Neural cell (in vitro differentiated cells): Measurements from ENCODE around the gene CASTOR1.

Experiments used
- CTCF ChIP-seq: fragments of 450-650 bp; IDR thresholded peaks from 2 replicates; pipeline ENCODE4 v1.5.1; 2014; ENCODE audit warnings: antibody characterized with exemption, mild to moderate bottlenecking, moderate library complexity; ENCODE audit not compliant: poor library complexity, severe bottlenecking
- EP300 ChIP-seq: fragments of 450-650 bp; conservative IDR thresholded peaks from 2 replicates; pipeline ENCODE4 v1.6.1; 2014; ENCODE audit warnings: antibody characterized with exemption, mild to moderate bottlenecking, moderate library complexity; ENCODE audit not compliant: poor library complexity, severe bottlenecking
- MXI1 ChIP-seq: fragments of 450-650 bp; conservative IDR thresholded peaks from 2 replicates; pipeline ENCODE4 v1.6.1; 2014; ENCODE audit warnings: antibody characterized with exemption, mild to moderate bottlenecking; ENCODE audit not compliant: poor library complexity, severe bottlenecking
- POLR2AphosphoS5 ChIP-seq: IDR thresholded peaks from 2 replicates; pipeline ENCODE4 v1.6.1; 2012
- RAD21 ChIP-seq: fragments of 450-650 bp; conservative IDR thresholded peaks from 2 replicates; pipeline ENCODE4 v1.6.1; 2014; ENCODE audit warnings: antibody characterized with exemption, mild to moderate bottlenecking, moderate library complexity
- REST ChIP-seq: IDR thresholded peaks from 2 replicates; pipeline ENCODE4 v1.6.1; 2012; ENCODE audit warnings: borderline replicate concordance
- SMC3 ChIP-seq: fragments of 450-650 bp; conservative IDR thresholded peaks from 2 replicates; pipeline ENCODE4 v1.6.1; 2014; ENCODE audit warnings: antibody characterized with exemption, mild to moderate bottlenecking, moderate library complexity; ENCODE audit not compliant: poor library complexity
- TAF1 ChIP-seq: IDR thresholded peaks from 2 replicates; pipeline ENCODE4 v1.6.1; 2012; ENCODE audit warnings: low read depth

GRCh38 chr22:30318799-30319419 lies 29.6 kb upstream of the CASTOR1 start:
- TF ChIP-seq CTCF (no peak), POLR2AphosphoS5 (no peak), SMC3 (no peak), REST (no peak), EP300 (no peak), TAF1 (no peak), RAD21 (no peak), MXI1 (no peak)
